Bladder microvascular endothelial cell (primary cell): ENCODE data around the gene DDX4. TPM values are rescaled to one million over a fixed set of nuclear protein-coding genes. Genes with fewer than 3 reads are reported as not detected.

Source experiments
- total RNA-seq: library from RNA; depleted of rRNA; stranded (reverse); fragments of >200 nt; gene quantifications from 2 replicates; pipeline ENCODE4 v1.2.3, GENCODE V29; 2014

DDX4 gene
- total RNA-seq = not detected in 2 replicates

GRCh38 chr5:55737793-55738192 lies at the start of gene DDX4:
Gene DDX4, plus strand, starts transcription at chr5:55738061. Its CDS starts 903 bp downstream, at chr5:55738964.

GRCh38 chr5:55712023-55712859 lies 25.6 kb upstream of the DDX4 start, which contains the start of gene SLC38A9:
Gene SLC38A9, minus strand, starts transcription at chr5:55712324. Its CDS starts 14,366 bp downstream, at chr5:55697958.

GRCh38 chr5:55850839-55851674 lies 113.2 kb downstream of the DDX4 start, which contains the start of gene IL31RA:
Gene IL31RA, plus strand, starts transcription at chr5:55851357. Its CDS starts 214 bp downstream, at chr5:55851571.

Other genes with a start within 250 kb of the DDX4 start
- gene PLPP1, start 203.1 kb upstream of the DDX4 start, total RNA-seq = 25.1 and 156 TPM in 2 replicates
- gene SLC38A9, start 25.7 kb upstream of the DDX4 start, total RNA-seq = 27.0 and 47.3 TPM in 2 replicates
- under 0.01 and 0.06 TPM in 2 replicates for gene IL31RA, start 113.3 kb downstream of the DDX4 start, total RNA-seq